ENCODE data around the gene XRRA1.
"Not testable (repeated sequence)": the region's sequence is repeated elsewhere in the genome, so short reads cannot be mapped to it uniquely, and the experiment has no call there.

The XRRA1 gene, protein sequence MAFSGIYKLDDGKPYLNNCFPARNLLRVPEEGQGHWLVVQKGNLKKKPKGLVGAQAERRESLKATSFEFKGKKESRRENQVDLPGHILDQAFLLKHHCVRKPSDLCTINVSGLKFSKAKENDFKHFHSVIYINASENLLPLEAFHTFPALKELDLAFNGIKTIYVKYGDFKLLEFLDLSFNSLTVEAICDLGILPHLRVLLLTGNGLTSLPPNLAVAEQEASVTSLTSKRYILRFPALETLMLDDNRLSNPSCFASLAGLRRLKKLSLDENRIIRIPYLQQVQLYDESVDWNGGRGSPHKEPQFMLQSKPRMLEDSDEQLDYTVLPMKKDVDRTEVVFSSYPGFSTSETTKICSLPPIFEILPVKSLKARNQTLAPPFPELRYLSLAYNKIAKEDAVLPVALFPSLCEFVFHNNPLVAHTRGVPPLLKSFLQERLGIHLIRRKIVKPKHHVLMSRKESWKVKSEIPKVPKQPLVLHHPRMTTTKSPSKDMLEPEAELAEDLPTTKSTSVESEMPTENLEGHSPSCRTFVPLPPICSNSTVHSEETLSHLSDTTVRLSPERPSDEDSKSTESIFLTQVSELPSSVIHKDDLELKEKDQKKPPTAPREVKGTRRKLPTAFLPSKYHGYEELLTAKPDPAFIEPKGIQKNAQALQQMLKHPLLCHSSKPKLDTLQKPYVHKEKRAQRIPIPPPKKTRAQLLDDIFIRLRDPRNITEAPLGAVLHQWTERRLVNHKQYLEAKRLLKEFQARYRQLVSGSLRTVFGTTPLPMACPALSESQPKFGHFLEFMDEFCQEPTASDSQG

DNA sequence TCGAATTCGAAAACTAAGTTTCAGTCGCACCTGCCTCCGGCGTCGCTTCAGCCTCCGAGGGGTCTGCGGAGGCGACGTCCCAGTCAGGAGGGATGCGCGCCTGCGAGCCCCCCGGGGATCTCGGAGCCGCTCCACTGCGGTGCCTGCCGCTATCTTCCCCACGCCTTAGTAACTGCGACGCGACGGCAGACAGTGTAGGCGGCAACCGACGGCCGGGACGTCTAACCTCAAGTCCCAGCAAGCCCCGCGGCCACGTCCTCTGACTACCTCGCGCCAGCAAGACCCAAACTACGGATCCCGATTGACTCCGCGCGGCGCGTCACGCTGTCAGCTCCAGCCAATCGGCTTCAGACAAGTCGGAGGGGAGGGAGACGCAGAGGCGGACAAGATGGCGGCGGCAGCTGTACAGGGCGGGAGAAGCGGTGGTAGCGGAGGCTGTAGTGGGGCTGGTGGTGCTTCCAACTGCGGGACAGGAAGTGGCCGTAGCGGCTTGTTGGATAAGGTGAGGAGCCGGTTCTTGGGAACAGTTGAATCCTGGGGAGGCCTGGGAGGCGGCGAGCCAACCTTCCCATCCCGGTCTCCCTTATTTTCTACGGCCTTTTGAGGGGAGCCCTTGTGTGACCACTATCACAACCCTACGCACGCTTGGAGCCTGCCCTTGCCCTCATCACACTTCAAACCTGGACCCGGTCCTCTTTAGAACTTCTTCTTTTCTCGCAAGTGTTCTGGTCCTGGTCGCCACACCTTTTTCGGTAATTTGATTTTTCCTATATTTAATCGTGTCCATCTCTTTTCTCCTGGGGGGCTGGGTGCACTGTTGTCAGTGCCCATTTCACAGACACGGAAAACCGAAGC is at the start of gene XRRA1, which contains the start of gene SPCS2:
Gene XRRA1, minus strand, starts transcription at position 194 of the 855 bp plus-strand sequence. CDS start 8,213 bp downstream, outside the sequence.
Gene SPCS2, plus strand, starts transcription at position 369 of the 855 bp plus-strand sequence. Its CDS starts 20 bp downstream, at position 389.
- DNase-seq, result peak; percentile 100

DNA sequence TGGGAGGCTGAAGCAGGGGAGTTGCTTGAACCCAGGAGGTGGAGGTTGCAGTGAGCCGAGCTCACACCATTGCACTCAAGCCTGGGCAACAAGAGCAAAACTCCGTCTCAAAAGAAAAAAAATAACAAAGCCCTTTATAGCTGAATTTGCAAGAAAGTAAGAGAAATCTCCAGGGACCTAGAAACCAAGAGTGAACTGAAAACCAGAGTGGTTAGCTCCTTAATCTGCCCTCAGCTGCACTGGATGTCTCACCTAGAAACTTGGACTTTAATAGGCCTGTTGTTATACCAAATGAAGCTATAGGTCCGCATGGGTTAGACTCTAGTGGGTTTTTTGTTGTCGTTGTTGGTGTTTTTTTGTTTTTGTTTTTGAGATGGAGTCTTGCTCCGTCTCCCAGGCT is 44.0 kb upstream of the XRRA1 start:
- no peak for DNase-seq

DNA sequence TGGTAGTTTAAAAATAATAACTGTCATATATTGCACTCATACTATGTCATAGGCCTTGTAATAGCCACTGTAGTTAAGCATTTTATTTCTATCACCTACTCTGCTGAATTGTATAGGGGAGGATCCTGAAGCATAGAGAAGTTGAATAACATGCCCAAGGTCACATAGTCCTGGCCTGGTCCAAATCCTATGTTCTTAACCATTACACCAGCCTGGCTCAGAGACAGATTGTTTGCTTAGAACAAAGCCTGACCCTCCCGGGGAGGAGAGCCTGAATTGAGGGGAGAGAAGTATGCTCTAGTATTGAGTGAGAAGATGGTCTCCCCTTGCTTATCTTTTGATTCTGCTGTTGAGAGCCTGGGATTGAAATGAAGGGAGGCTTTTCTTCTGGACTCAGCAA is 42.0 kb upstream of the XRRA1 start:
- DNase-seq, result no peak

DNA sequence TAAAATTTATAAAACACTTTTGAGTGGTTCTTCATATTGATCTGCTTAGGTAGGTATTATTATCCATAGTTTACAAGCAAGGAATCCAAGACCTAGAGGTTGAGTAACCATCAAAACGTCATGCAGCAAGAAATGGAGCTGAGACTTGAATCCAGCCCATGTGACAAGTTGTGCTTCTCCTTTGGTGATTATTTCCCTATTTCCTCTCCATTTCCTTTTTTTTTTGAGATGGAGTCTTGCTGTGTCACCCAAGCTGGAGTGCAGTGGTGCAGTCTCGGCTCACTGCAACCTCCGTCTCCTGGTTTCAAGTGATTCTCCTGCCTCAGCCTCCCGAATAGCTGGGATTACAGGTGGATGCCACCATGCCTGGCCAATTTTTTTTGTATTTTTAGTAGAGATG is 41.3 kb upstream of the XRRA1 start:
- DNase-seq, result not testable (repeated sequence)

DNA sequence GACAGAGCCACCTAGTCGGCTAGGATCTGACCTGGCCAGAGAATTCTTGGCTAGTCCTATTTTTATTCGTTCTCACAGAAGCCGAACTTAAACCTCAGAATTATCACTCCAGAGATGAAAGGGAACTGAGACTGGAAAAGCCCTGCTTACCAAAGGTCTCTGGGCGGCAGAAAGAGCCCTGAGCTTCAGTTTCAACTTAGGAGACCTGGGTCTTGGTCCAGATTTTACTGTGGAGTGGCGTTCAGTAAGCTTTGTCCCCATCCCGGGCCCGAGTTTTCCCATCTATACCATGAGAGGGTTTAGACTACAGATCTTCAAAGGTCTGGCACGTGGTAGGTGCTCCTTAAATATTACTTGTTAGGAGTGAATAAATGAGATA is 40.4 kb upstream of the XRRA1 start:
- peak; percentile 76 for DNase-seq

DNA sequence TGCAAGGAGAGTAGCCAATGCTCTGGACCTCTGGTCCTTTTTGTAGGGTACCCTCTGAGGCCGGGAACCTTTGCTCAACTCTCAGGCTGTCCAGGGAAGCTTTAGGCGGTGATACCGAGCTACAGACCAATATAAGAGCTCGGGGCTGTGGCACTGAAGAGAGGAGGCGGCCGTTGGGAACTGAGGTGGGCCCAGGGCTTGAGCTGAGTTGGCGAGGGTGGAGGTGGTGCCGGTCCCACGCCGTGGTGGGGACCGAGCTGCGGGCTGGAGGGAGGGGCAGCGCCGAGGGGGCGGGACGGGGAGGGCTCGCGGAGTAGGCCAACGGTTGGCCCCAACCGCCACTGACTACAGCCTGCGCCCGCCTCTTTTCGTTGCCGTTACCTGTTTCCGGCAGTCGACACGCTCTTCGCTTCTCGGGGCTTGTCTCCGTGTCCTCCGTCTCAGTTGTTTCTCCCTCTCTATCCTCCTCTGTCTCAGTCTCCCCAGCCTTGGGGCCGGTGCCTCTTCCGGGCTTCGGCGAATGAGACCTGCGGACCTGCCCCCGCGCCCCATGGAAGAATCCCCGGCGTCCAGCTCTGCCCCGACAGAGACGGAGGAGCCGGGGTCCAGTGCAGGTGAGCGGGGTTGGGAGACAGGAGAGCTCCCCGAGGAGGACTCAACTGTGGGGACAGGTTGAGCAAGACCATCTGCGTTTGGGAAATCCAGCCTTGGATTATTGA is 39.8 kb upstream of the XRRA1 start, which contains the start of gene NEU3:
Gene NEU3, plus strand, starts transcription at position 393 of the 719 bp plus-strand sequence. Its CDS starts 128 bp downstream, at position 521.
- peak; percentile 97 for DNase-seq

DNA sequence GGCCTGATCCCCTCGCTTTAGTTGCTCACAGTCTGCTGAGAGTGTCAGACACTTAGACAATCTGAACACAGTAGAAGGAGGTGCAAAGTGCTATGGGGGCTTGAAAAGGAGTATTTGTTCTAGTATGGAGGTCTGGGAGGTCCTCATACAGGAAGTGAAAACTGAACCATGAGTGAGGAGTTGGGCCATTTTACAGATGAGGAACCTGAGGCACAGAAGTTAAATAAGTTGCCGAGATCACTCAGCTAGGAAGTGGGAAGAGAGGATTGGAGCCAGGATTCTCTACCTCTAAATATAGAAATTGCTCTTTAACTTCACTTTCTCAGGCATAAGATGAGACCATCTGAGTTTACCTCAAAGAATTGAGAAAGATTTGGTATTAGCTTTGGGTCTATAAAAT is 35.8 kb upstream of the XRRA1 start:
- DNase-seq, result no peak

DNA sequence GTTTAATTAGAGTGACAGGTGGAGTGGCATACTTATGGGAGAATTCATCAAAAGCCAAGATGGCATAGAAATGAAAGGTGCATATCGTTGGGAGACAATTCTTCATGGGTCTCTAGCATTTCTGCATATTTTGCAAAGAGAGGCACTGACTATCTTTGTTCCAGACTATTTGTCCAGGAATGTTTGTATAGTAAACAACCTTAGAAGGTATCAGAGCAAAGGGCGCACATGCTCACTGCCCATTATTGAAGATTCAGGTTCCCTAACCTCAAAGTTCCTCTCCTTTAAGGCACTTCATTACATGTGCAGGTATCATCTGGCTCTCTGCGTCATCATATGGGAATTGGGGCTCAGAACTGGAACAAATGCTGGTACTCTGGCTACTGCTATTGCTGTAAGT is 35.2 kb upstream of the XRRA1 start:
- DNase-seq, result no peak

DNA sequence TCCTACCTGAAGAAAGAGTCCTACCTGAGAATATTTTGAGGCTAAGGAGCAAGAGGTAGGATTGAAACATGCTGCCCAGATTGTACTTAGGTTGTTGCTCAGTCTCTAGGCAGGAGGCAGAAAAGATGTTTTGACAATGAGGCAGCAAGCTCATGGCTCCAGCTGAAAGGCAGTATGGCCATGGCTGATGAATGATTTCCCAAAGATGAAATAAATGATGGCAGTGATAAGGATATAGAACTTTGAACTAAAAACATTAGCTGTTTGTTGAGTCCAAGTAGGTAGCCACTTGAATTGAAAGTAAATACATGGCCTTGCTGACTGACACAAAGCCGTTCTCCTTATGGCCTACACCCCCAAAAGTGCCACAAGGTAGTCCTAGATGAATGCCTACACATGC is 33.0 kb upstream of the XRRA1 start:
- no peak for DNase-seq

DNA sequence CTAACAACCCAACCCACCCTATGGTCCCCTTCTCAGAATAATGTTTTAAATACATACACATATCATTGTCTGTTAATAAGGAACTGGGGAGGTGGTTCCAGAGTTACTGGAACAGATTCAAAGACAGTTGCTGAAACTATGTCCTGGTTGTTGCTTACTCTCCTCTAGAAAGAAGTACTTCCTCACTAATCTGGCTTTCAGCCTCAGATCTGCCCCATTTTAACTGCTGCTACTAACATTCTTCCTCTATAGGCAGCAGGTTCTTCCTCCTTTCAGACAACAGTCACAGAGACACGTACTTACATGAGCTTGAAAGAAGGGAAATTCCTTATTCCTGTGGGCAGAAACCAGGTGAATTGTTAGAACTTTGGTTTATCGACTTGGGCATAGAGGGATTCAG is 31.7 kb upstream of the XRRA1 start:
- DNase-seq, result no peak

DNA sequence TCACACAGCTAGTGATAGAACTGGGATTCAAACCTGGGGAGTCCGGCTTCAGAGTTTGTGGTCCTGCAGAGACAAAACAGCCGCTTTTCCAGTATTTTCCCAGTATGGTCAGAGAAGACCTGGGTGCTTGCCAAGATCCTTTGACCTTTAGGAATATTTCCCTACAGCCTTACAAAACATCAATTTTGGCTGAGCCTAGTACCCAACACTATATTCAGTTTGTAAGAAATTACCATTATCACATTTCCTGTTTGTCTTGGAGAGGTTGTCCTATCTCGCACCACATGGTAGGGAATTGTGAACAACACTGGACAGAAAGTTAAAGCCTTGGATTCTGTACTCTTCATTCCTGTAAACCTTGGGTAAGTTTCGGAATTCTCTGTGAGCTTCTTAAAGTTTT is 29.1 kb upstream of the XRRA1 start:
- no peak for DNase-seq

DNA sequence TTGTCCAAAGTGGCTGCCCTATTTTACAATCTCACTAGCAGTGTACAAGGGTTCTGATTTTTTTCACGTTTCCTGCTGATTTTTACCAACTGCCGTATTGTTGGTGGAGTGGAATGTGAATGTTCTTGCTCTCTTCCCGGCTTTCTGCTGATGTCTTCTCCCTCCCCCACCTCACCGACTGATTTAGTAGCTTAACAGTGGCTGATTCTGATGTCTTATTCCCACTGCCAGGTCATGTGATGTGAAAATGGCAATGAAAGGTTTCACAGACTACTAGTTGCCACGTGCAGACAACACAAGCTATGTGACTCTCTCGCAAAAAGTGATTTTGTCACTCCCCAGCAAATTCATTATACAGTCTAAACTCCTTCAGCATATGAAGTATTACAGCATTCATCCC is 22.5 kb upstream of the XRRA1 start:
- no peak for DNase-seq

DNA sequence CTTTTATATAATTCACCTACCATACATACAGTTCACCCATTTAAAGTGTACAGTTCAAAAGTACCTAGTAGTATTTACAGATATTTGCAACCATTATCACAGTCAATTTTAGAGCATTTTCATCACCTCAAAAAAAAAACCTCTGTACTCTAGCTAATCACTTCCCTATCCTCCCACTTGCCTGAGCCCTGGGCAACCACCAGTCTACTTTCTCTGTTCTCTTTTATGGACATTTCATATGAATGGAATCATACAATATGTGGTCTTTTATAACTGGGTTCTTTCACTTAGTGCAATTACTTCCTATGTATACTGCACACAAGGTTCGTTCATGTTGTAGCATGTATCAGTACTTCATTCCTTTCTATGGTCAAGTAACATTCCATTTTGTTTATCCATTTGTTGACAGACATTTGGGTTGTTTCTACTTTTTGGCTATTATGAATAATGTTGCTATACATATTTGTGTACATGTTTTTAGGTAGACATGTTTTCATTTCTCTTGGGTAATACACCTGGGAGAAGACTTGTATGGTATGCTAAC is 22.0 kb upstream of the XRRA1 start:
- DNase-seq, result no peak

DNA sequence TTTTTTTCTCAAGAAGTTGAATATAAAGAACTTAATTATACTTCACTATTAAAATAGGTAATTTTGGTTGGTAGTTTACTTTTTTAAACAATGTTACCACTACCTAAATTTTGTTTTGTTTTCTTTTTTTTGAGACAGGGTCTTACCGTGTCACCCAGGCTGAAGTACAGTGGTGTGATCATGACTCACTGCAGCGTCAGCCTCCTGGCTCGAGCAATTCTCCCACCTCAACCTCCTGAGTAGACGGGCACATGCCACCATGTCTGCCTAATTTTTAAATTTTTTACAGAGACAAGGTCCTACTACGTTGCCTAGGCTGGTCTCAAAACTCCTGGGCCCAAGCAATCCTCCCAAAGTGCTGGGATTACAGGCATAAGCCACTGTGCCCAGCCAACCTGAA is 17.8 kb upstream of the XRRA1 start:
- no peak for DNase-seq

DNA sequence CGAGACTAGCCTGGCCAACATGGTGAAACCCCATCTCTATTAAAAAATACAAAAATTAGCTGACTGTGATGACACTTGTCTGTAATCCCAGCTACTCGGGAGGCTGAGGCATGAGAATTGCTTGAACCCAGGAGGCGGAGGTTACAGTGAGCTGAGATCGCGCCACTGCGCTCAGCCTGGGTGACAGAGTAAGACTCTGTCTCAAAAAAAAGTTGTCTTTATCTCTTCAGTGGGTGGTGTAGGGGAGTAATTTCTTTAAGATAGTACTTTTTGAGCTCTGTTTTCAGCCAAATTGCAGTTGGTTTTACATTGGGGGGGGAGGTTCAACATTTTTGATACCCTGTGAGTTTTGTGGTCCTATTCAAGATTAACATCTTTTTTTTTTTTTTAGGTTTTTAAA is 11.2 kb upstream of the XRRA1 start:
- not testable (repeated sequence) for DNase-seq

DNA sequence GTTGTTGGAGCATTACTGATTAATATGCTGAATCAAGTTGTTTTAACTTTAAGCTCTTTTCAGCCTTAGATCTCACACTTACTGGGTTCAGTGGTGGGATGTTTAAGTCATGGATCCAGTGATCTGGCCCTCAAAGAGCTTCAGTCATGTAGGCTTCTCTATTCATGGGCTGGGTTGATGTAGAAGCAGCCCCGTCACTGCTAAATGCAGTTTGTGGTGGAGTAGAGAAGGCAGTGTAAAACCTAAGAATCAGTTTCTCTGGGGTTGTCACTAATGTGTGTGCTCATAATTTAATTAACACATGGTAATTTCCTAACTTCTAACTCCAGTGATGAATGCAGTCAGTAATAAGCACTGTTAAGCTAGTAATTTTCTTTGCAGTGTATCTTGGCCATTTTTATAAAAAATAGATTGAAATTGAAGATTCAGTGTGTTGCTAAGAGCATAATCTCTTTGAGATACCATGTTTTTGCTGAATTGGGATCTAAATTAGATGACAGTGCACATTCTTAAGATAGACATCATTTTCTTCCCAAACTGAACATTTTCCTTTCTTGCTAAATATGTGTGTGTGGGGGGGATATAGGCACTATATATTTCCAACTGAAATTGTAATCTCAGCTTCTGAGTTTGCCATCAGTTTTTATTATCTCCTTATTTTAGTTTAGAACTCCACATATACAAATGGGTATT is 9.2 kb upstream of the XRRA1 start:
- no peak for DNase-seq

DNA sequence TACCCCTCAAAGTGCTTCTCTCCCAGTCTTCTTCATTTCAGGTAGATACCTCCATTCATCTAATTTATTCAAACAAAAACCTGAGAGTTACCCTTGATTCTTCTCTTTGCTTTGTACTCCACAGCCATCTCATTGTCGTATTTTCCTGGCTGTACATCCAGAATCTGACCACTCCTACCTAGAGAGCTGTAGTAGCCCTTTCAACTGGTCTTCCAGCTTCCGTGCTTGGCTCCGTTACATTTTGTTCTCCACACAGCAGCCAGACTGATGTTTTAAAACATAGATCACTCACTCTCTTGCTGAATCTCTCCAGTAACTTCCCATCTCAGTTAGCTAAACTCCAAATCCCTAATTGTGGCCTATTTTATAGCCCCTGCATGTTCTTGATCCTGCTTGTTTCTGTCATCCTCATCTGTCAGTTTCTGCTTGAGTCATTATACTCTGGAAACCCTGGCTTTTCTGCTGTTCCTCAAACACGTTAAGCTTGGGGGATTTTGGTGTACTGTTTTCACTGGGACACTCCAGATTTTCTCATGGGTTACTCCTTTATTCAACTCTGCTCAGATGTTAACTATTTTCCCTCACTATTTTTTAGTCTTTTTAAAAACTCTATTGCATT is 7.6 kb upstream of the XRRA1 start:
- no peak for DNase-seq

DNA sequence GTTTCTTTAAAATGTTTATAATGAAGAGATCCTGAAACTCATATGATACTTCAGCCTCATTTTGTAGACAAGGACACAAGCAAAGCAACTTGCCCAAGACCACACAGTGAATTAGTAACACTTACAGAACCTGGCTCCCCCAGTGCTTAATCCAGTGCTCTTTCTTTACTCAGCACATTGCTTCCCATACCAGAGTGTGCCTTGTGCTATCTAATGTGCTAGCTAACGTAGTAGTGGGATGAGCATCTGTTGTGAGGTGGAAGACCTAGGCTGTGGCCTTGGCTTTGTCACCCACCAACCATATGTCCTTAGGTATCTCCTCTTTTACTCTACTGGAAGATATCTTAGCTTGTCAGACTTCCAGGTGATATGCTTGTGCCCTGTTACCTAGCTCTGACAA is 5.3 kb upstream of the XRRA1 start:
- DNase-seq, result no peak

DNA sequence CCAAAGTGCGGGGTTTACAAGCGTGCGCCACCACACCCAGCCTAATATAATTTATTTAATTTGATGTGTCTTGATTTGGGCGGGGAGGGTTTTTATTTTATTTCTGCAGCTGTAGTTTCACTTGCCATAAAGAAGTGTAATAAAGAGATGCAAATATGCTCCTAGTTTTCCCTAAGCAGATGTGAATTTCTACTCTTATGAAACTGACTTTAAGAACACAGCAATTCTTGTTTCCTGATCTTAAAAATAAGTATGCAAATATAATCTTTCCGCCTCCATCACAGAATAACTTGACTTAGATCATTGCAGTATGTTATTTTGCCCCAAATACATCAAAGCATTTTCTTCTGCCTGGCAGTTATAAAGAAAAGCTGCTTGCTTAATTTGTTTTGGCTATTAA is 4.6 kb upstream of the XRRA1 start:
- DNase-seq, result no peak

DNA sequence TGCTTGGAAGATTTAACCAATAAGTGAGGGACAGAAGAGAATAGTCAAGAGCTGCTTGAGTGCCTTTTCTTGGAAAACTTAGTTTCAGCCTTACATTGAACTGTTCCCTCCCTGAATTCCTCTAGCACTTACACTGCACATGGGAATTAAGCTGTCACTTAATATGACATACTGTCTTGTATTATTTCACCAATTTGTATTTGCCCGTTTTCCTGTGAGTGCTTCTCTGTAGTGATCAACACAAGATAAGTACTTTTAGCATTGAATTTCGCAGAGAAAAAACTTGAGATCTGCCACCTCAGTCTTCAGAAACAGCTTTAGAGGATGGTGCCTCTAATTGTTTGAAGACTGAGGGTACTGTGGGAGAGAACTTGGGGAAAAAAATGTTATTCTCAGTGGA is 3.9 kb upstream of the XRRA1 start:
- no peak for DNase-seq

DNA sequence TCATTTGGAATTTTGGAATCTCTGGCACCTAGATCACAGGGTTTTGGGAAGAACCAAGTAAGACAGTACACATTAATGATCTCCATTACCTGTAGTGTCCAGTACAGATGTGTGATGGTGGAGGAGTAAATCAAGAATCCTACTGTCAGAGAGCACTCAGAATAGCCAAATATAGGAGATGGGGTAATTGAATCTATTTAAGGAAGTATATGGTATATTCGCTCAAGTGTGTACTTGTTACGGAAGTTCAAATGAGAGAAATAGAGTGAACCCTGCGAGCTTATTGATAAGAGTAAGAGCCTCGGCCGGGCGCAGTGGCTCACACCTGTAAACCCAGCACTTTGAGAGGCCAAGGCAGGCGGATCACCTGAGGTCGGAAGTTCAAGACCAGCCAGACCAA is 2.3 kb upstream of the XRRA1 start:
- DNase-seq, result no peak
